ENCODE results near the gene SNED1.

Gene SNED1

DNA sequence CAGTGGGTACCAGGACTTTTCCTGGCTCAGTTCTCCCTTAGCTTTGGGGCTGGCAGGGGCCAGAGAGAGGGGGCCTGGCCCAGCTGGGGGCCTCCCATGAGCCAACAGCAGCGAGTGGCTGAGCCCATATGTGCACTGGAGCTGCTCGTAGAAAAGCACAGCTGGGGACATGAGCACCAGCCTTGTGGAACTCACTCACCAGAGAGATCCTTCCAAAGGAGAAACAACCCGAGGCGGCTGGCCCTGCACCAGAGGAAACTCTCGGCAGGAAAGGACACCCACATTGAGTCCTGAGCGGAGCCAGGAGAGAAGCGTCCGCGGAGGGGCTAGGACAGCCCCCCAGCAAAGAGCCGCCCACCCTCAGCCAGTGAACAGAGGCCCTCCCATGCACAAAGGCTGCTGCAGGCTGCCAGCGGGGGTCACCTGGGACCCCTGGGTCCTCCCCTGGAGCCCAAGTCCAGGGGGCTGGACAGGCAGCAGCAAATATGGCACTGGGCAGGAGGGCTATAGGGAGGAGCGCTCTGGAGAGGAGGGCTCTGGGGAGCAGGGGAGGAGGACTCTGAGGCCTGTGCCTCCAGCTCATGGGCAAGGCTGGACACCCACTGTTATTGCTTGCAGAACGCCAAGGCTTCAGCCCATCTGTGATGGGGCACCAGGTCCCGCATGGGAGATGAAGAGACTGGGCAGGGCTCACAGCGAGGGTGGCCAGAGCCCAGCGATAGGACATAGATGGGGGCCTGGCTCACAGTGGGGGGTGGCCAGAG is 42.1 kb upstream of the SNED1 start:
- TF ChIP-seq CTCF (IDR thresholded peaks at IDR 0.05) = no peak

GRCh38 chr2:240956935-240957655 is 41.3 kb upstream of the SNED1 start:
- H3K27me3 ChIP-seq = no peaks in the 10 kb centered on the region
- H3K4me3 ChIP-seq (ENCODE audit: low read depth in 1 of 2, low read length in 1 of 2) = no peak overlapping the region
- no peaks in the 10 kb centered on the region for H3K36me3 ChIP-seq
- H3K9me3 ChIP-seq = no peaks in the 10 kb centered on the region
- H3K4me1 ChIP-seq (ENCODE audit: control insufficient read depth in 1 of 2, insufficient read depth in 1 of 2, low read depth in 1 of 2, low read length in 1 of 2) = peaks cover 0 to 4% of the 10 kb centered on the region in 2 experiments
- no peak overlapping the region for H3K27ac ChIP-seq
- TF ChIP-seq CTCF (IDR thresholded peaks at IDR 0.05) = no peak

More for the DNA sequence above, 42.1 kb upstream of the SNED1 start:
- H3K4me1 ChIP-seq (ENCODE audit: control insufficient read depth in 1 of 2, insufficient read depth in 1 of 2, low read depth in 1 of 2, low read length in 1 of 2) = peaks cover 0 to 4% of the 10 kb centered on the region in 2 experiments
- H3K27ac ChIP-seq = no peak overlapping the region
- no peak overlapping the region for H3K4me3 ChIP-seq (ENCODE audit: low read depth in 1 of 2, low read length in 1 of 2)
- H3K9me3 ChIP-seq = no peaks in the 10 kb centered on the region
- no peaks in the 10 kb centered on the region for H3K36me3 ChIP-seq
- H3K27me3 ChIP-seq = no peaks in the 10 kb centered on the region

- H3K4me1 ChIP-seq (ENCODE audit: control insufficient read depth in 1 of 2, insufficient read depth in 1 of 2, low read depth in 1 of 2, low read length in 1 of 2) = peaks cover 0 to 4% of the 10 kb centered on the region in 2 experiments
- H3K4me3 ChIP-seq (ENCODE audit: low read depth in 1 of 2, low read length in 1 of 2) = no peak overlapping the region
- no peak for TF ChIP-seq CTCF (IDR thresholded peaks at IDR 0.05)
- H3K9me3 ChIP-seq = no peaks in the 10 kb centered on the region
- no peaks in the 10 kb centered on the region for H3K27me3 ChIP-seq
- H3K27ac ChIP-seq = no peak overlapping the region
- no peaks in the 10 kb centered on the region for H3K36me3 ChIP-seq
Measured at GRCh38 chr2:240957656-240958365, 40.6 kb upstream of the SNED1 start.

- no peaks in the 10 kb centered on the region for H3K9me3 ChIP-seq
- H3K36me3 ChIP-seq = no peaks in the 10 kb centered on the region
- peaks cover 0 to 4% of the 10 kb centered on the region in 2 experiments for H3K4me1 ChIP-seq (ENCODE audit: control insufficient read depth in 1 of 2, insufficient read depth in 1 of 2, low read depth in 1 of 2, low read length in 1 of 2)
- H3K4me3 ChIP-seq (ENCODE audit: low read depth in 1 of 2, low read length in 1 of 2) = no peak overlapping the region
- no peaks in the 10 kb centered on the region for H3K27me3 ChIP-seq
- no peak for TF ChIP-seq CTCF (IDR thresholded peaks at IDR 0.05)
- no peak overlapping the region for H3K27ac ChIP-seq
Measured at GRCh38 chr2:240958366-240959213, 39.8 kb upstream of the SNED1 start.

All from neutrophil (primary cell).